ENCODE measurements around the gene TOPBP1.
"Not testable (repeated sequence)": the region's sequence is repeated elsewhere in the genome, so short reads cannot be mapped to it uniquely, and the experiment has no call there.

The TOPBP1 gene

GRCh38 chr3:133575086-133575485 lies 86.7 kb downstream of the TOPBP1 start:
- Mint-ChIP-seq H3K4me1 (ENCODE audit: low read depth) (peaks cover 55% of the 10 kb centered on the region), H3K4me3 (peak overlapping the region; percentile 94), H3K36me3 (ENCODE audit: low read depth) (peaks cover 37% of the 10 kb centered on the region)

GRCh38 chr3:133574260-133574881 lies 87.4 kb downstream of the TOPBP1 start:
- Mint-ChIP-seq H3K36me3 (ENCODE audit: low read depth) (peaks cover 36% of the 10 kb centered on the region), H3K4me1 (ENCODE audit: low read depth) (peaks cover 54% of the 10 kb centered on the region), H3K27me3 (ENCODE audit: low read depth) (no peaks in the 10 kb centered on the region), H3K4me3 (peak overlapping the region; percentile 94), H3K9me3 (no peaks in the 10 kb centered on the region), H3K27ac (peak overlapping the region; percentile 96)

More at GRCh38 chr3:133575086-133575485, 86.7 kb downstream of the TOPBP1 start:
- H3K27me3 Mint-ChIP-seq (ENCODE audit: low read depth): no peaks in the 10 kb centered on the region
- peak overlapping the region; percentile 96 for H3K27ac Mint-ChIP-seq
- no peaks in the 10 kb centered on the region for H3K9me3 Mint-ChIP-seq

GRCh38 chr3:133573629-133574194 lies 88.0 kb downstream of the TOPBP1 start, which contains the start of gene CDV3:
Gene CDV3, plus strand, starts transcription at chr3:133573686. Its CDS starts 359 bp downstream, at chr3:133574045.
- Mint-ChIP-seq H3K4me3 (peak within 1 kb of the TSS; percentile 94), H3K27me3 (ENCODE audit: low read depth) (no peaks in the 10 kb centered on the region), H3K36me3 (ENCODE audit: low read depth) (peaks cover 36% of the 10 kb centered on the region), H3K9me3 (no peaks in the 10 kb centered on the region), H3K27ac (peak within 1 kb of the TSS; percentile 100), H3K4me1 (ENCODE audit: low read depth) (peaks cover 49% of the 10 kb centered on the region)

GRCh38 chr3:133573054-133573628 lies 88.6 kb downstream of the TOPBP1 start:
- peak overlapping the region; percentile 89 for H3K4me3 Mint-ChIP-seq
- no peaks in the 10 kb centered on the region for H3K9me3 Mint-ChIP-seq
- peaks cover 43% of the 10 kb centered on the region for H3K4me1 Mint-ChIP-seq (ENCODE audit: low read depth)
- H3K27ac Mint-ChIP-seq: peak overlapping the region; percentile 100
- peaks cover 32% of the 10 kb centered on the region for H3K36me3 Mint-ChIP-seq (ENCODE audit: low read depth)
- H3K27me3 Mint-ChIP-seq (ENCODE audit: low read depth): no peaks in the 10 kb centered on the region

- H3K27ac Mint-ChIP-seq: peak overlapping the region; percentile 100
- H3K9me3 Mint-ChIP-seq: no peaks in the 10 kb centered on the region
- peak overlapping the region; percentile 89 for H3K4me3 Mint-ChIP-seq
- peaks cover 25% of the 10 kb centered on the region for H3K36me3 Mint-ChIP-seq (ENCODE audit: low read depth)
- no peaks in the 10 kb centered on the region for H3K27me3 Mint-ChIP-seq (ENCODE audit: low read depth)
- peaks cover 38% of the 10 kb centered on the region for H3K4me1 Mint-ChIP-seq (ENCODE audit: low read depth)
Measured at GRCh38 chr3:133572158-133573053, 89.3 kb downstream of the TOPBP1 start.

GRCh38 chr3:133570937-133571320 lies 90.8 kb downstream of the TOPBP1 start:
- Mint-ChIP-seq H3K4me3 (no peak overlapping the region), H3K27ac (peak overlapping the region; percentile 100), H3K4me1 (ENCODE audit: low read depth) (peaks cover 26% of the 10 kb centered on the region), H3K27me3 (ENCODE audit: low read depth) (no peaks in the 10 kb centered on the region), H3K9me3 (no peaks in the 10 kb centered on the region), H3K36me3 (ENCODE audit: low read depth) (peaks cover 13% of the 10 kb centered on the region)

- peaks cover 9% of the 10 kb centered on the region for H3K36me3 Mint-ChIP-seq (ENCODE audit: low read depth)
- H3K4me1 Mint-ChIP-seq (ENCODE audit: low read depth): peaks cover 22% of the 10 kb centered on the region
- no peaks in the 10 kb centered on the region for H3K27me3 Mint-ChIP-seq (ENCODE audit: low read depth)
- H3K9me3 Mint-ChIP-seq: no peaks in the 10 kb centered on the region
- H3K4me3 Mint-ChIP-seq: no peak overlapping the region
- H3K27ac Mint-ChIP-seq: peak overlapping the region; percentile 62
Measured at GRCh38 chr3:133570139-133570936, 91.4 kb downstream of the TOPBP1 start.

GRCh38 chr3:133568294-133569014 lies 93.3 kb downstream of the TOPBP1 start:
- no peaks in the 10 kb centered on the region for H3K36me3 Mint-ChIP-seq (ENCODE audit: low read depth)
- H3K4me3 Mint-ChIP-seq: no peak overlapping the region
- H3K27ac Mint-ChIP-seq: no peak overlapping the region
- peaks cover 11% of the 10 kb centered on the region for H3K27me3 Mint-ChIP-seq (ENCODE audit: low read depth)
- H3K9me3 Mint-ChIP-seq: no peaks in the 10 kb centered on the region
- peaks cover 15% of the 10 kb centered on the region for H3K4me1 Mint-ChIP-seq (ENCODE audit: low read depth)

- Mint-ChIP-seq H3K9me3 (no peaks in the 10 kb centered on the region), H3K27ac (no peak overlapping the region), H3K36me3 (ENCODE audit: low read depth) (no peaks in the 10 kb centered on the region), H3K27me3 (ENCODE audit: low read depth) (peaks cover 11% of the 10 kb centered on the region), H3K4me3 (no peak overlapping the region), H3K4me1 (ENCODE audit: low read depth) (no peaks in the 10 kb centered on the region)
Measured at GRCh38 chr3:133563816-133564215, 97.9 kb downstream of the TOPBP1 start.

- H3K9me3 Mint-ChIP-seq: no peaks in the 10 kb centered on the region
- no peaks in the 10 kb centered on the region for H3K4me1 Mint-ChIP-seq (ENCODE audit: low read depth)
- H3K4me3 Mint-ChIP-seq: no peak overlapping the region
- peaks cover 11% of the 10 kb centered on the region for H3K27me3 Mint-ChIP-seq (ENCODE audit: low read depth)
- H3K36me3 Mint-ChIP-seq (ENCODE audit: low read depth): no peaks in the 10 kb centered on the region
- H3K27ac Mint-ChIP-seq: no peak overlapping the region
Measured at GRCh38 chr3:133563186-133563591, 98.6 kb downstream of the TOPBP1 start.

- no peak overlapping the region for H3K27ac Mint-ChIP-seq
- no peak overlapping the region for H3K4me3 Mint-ChIP-seq
- no peaks in the 10 kb centered on the region for H3K9me3 Mint-ChIP-seq
- peaks cover 11% of the 10 kb centered on the region for H3K27me3 Mint-ChIP-seq (ENCODE audit: low read depth)
- H3K4me1 Mint-ChIP-seq (ENCODE audit: low read depth): no peaks in the 10 kb centered on the region
- no peaks in the 10 kb centered on the region for H3K36me3 Mint-ChIP-seq (ENCODE audit: low read depth)
Measured at GRCh38 chr3:133562376-133562775, 99.4 kb downstream of the TOPBP1 start.

GRCh38 chr3:133561679-133562078 lies 100.1 kb downstream of the TOPBP1 start:
- Mint-ChIP-seq H3K4me1 (ENCODE audit: low read depth) (no peaks in the 10 kb centered on the region), H3K9me3 (no peaks in the 10 kb centered on the region), H3K27me3 (ENCODE audit: low read depth) (peaks cover 11% of the 10 kb centered on the region), H3K4me3 (no peak overlapping the region), H3K36me3 (ENCODE audit: low read depth) (no peaks in the 10 kb centered on the region), H3K27ac (no peak overlapping the region)

- not testable (repeated sequence) for H3K27ac Mint-ChIP-seq; H3K36me3 Mint-ChIP-seq (ENCODE audit: low read depth); H3K4me3 Mint-ChIP-seq; H3K4me1 Mint-ChIP-seq (ENCODE audit: low read depth); H3K27me3 Mint-ChIP-seq (ENCODE audit: low read depth); H3K9me3 Mint-ChIP-seq
Measured at GRCh38 chr3:133551589-133551988, 110.2 kb downstream of the TOPBP1 start.

Measured in T-helper 1 cell treated with Interleukin-12 subunit alpha and Interleukin-12 subunit beta and Interleukin-4 antibody, amounts not matched to agents 30 μg/mL and 1 μg/mL, for 36 hours (primary cell).